HT-29 (cell line): ENCODE measurements around the gene VASN. TPM values are rescaled to one million over a fixed set of nuclear protein-coding genes. Genes with fewer than 3 reads are reported as not detected.
"Not testable (repeated sequence)": the region's sequence is repeated elsewhere in the genome, so short reads cannot be mapped to it uniquely, and the experiment has no call there.

ENCODE experiments used
- DNase-seq: peaks from one replicate; pipeline ENCODE4 v3.0.0-alpha.2; 2015; ENCODE audit warnings: low spot score
- total RNA-seq: library from RNA; depleted of rRNA; stranded (reverse); fragments of >200 nt; shearing (Covaris generic); gene quantifications from 2 replicates; pipeline ENCODE4 v1.2.3, GENCODE V29; 2014

Gene VASN
- total RNA-seq, 1 experiment from 2014 or later: 2.2 TPM

DNA sequence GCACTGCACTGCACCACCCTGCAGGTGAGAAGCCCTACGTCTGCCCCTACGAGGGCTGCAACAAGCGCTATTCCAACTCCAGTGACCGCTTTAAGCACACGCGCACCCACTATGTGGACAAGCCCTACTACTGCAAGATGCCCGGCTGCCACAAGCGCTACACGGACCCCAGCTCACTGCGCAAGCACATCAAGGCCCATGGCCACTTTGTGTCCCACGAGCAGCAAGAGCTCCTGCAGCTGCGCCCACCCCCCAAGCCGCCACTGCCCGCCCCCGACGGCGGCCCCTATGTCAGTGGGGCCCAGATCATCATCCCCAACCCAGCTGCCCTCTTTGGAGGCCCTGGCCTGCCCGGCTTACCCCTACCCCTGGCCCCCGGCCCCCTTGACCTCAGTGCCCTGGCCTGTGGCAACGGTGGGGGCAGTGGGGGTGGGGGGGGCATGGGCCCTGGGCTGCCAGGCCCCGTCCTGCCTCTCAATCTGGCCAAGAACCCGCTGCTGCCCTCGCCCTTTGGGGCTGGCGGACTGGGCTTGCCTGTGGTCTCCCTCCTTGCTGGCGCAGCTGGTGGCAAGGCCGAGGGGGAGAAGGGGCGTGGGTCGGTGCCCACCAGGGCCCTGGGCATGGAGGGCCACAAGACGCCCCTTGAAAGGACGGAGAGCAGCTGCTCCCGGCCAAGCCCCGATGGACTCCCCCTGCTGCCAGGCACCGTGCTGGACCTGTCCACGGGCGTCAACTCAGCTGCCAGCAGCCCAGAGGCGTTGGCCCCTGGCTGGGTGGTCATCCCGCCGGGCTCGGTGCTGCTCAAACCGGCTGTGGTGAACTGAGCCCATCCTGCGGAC lies 34.7 kb upstream of the VASN start:
- DNase-seq: no peak

DNA sequence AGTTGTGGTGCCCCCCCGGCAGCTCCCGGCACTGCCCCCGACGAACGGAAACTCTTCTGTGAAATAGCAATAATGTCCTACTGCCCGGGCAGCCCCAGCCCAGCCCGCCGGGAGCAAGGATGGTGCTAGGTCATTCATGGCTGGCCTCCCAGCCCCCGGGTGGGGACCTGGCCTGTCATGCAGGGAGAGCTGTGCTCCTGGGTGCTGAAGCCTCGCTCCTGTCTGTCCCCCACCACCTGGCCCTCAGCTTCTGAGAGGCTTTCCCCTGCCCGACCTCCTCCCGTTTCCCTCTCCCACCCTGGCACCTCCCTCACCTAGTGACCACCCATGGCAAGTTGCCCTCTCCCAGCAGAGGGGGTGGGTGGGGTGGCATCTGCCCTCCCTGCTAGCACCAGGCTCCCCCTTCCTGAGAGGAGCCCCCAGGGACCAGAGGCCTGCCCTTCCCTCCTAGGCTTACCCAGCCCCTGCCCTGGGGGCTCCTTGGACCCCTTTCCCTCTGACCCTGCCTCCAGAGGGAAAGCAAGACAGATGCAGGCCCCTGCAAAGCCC lies 34.0 kb upstream of the VASN start:
- no peak for DNase-seq

DNA sequence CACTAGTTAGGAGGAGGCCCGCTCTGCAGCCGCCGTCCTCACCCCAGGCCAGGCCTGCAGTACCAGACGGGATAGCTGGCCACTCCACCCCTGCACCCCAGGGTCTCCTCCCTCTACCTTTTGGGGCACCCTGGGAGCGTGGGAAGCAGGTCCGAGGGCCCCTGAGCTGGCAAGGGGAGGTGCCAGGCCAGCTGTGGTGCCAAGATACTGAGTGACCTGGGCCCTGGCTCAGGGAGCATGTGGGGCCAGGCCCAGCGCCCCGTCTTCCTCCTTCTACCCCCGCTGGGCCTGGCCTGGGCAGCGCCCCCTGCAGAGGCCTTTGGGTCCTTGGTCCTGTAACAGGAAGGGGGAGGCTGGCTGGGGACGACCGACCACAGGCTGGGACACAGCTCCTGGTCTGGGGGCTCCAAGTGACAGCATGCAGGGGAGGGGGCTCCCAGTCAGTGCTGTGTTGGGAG lies 33.5 kb upstream of the VASN start:
- DNase-seq: no peak

DNA sequence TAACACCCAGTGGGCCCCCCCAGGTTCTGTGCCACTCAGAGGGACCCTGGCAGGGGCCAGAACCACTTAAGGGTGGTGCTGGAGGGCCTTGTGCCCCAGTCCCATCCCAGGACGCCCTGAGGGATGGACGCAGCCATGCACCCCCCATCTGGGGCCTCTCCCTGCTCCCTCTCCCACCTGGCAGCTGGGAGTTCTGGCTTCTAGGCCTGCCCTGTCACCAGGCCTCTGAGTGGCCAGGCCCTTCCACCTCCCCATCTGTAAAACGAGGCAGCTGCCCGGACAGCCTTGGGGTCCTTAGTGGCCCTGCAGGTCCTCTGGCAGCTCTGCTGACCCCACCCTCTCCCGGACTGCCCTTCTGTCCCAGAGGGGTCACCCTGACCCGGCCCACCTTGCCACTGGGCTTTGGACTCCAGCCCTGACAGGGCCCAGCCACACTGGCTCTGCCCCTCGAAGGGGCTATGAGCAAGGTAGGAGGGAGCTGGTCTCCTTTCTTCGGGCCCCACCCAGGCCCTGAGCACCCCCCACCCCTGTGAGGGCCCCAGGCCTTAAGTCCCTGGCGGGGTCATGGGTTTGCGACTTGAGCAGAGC lies 32.8 kb upstream of the VASN start:
- DNase-seq: no peak

DNA sequence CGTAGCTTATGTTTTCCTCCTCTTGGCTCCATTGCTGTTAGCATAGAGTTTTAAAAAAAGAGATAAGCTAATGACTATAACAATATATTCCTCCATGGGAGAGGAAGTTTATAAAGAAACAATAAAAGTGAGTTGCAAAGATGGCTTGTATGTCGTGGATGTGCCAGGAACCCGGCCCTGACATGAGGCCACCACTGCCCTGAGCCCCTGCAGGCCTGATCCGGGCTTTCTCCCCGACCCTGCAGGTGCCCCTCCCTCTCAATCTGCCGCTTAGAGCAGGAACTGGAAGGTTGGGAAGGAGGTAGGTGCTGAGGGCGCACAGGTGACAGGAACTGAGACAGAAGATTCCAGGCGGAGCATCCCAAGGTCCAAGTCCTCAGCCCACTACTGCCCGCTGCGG lies 32.2 kb upstream of the VASN start:
- DNase-seq: no peak

DNA sequence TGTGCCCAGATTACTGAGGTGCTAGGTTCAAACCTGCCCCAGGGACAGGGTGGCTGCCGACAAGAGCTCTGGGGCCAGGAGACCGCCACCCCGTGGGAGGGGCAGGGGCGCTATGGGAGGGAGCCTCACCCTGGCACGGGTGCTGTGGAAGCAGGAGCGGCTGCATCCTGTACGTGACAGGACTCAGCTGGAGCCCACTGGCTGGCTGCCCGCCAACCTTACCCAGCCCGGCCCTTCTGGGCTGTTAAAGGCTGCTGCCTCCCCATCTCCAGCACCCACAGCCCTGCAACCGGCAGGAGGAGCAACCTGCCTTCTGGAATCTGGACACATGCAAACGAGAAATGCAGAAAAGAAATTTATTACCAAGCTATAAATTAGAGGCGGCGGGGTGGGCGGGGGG lies 31.7 kb upstream of the VASN start:
- no peak for DNase-seq

DNA sequence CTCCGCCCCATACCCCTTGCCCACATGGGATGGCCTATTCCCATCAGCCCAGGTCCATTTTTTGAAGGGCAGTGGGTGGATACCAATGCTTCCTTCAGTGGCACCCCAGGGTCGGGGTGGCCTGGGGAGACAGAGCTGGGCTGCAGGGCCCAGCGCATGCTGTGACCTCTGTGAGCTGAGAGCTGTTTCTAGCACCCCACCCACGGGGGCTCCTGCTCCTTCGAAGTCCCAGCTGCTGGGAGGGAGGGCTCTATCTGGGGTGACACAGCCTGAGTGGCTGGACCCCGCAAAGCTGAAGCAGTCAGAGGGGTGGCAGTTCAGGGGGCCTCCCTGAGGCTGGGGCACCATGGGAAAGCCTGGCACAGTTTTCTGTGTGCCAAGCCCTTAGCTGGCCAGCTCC lies 31.2 kb upstream of the VASN start:
- DNase-seq: no peak

DNA sequence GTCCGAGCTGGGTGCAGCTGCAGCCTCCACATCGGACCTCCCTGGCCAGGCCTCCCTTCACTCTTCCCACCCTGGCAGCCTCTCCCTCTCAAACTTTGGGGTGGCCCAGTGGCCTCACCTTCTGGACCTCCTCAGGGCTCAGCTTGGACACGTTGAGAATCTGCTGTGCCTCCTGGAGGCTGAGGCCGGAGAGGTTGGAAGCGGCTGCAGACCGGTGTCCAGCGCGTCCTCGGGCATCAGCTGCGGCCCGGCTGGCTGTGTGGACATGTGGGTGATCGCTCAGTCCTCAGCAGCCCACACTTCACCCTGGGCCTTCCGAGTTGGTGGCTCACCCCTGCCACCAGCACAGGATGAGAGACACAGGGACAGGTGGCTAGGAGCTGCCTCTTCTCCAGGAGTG lies 30.4 kb upstream of the VASN start:
- DNase-seq: no peak

DNA sequence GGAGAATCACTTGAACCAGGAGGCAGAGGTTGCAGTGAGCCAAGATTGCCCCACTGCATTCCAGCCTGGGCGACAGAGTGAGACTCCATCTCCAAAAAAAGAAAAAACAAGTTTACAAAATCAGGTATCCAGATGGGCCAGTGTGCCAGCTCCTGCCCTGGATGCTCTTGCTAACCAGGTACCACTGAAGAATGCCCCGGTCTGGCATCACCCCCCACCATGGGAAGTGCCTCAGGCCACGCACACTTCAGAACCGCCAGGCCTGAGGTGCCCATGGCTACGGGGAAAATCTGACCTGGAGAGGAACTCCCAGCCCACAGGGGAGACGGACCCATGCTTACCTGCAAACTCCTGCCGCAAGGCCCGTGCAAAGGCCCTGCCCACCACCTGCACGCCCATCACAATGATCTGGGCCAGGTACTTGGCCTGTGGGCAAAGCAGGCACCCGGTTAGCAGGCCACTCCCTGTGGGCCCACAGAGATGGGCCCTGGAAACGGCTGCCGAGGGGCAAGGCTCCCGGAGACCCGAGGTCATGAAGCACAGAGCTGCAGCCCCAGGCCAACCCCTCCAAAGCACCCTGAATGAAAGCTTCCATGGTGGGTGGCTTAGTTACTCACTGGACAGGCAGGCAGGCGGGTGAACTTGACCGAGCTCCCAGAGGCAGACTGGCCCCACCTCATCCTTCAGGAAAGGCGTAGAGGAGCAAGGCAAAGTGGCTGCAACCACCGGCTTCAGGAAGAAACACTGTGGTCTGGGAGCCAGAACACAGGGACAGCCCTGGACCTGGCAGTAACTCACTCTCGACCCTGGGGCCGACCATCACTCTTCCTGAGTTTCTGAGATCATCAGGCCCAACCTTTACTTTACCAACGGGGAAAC lies 28.5 kb upstream of the VASN start:
- DNase-seq: no peak

DNA sequence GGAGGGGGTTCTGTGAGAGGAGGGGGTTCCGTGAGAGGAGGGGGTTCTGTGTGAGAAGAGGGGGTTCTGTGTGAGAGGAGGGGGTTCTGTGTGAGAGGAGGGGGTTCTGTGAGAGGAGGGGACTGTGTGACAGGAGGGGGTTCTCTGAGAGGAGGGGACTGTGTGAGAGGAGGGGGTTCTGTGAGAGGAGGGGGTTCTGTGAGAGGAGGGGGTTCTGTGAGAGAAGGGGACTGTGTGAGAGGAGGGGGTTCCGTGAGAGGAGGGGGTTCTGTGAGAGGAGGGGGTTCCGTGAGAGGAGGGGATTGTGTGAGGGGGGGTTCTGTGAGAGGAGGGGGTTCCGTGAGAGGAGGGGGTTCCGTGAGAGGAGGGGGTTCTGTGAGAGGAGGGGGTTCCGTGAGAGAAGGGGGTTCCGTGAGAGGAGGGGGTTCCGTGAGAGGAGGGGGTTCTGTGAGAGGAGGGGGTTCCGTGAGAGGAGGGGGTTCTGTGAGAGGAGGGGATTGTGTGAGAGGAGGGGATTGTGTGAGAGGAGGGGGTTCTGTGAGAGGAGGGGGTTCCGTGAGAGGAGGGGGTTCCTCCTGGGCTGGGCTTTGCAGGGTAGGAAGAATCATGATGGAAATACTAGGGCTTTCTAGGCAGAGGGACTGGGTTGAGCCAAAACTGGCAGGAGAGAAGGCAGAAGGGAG lies 27.2 kb upstream of the VASN start:
- DNase-seq: not testable (repeated sequence)

DNA sequence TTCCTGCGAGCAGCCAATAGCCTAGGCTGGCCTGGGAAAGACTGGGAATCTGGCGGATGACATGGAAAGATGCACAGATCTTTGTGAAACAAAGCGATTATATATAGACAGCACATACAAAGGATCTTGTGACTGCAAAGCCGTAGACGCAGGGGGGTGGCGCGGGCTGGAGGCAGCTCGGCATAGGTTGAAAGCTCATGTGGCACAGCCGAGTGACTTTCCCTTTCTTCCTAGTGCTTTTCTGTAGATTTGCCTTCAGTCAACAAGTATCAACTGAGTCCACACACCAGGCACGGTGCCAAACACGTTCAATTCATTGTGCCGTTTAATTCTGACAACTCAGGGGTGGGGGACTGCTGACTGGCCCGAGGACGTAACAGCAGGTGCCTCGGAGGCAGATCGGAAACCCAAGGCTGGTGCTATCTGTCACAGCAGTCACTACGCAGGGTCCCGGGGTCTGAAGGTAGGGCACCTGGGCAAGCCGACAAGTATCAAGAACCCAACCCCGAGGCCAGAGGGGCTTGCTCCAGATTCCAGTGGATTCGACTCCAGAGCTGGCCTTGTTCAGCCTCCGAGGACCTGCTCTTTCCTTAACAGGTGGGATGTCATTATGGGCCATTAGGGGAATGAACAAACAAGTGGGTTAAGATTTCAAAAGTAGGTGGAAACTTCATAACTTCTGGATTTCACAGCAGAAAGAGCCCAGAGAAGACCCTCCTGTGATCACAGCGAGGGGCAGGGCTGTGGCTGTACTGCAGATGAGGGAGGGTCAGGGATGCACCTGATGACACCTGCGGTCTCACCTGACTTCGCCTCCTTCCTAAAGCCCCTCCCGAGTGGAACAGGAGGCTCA lies 26.4 kb upstream of the VASN start:
- no peak for DNase-seq

DNA sequence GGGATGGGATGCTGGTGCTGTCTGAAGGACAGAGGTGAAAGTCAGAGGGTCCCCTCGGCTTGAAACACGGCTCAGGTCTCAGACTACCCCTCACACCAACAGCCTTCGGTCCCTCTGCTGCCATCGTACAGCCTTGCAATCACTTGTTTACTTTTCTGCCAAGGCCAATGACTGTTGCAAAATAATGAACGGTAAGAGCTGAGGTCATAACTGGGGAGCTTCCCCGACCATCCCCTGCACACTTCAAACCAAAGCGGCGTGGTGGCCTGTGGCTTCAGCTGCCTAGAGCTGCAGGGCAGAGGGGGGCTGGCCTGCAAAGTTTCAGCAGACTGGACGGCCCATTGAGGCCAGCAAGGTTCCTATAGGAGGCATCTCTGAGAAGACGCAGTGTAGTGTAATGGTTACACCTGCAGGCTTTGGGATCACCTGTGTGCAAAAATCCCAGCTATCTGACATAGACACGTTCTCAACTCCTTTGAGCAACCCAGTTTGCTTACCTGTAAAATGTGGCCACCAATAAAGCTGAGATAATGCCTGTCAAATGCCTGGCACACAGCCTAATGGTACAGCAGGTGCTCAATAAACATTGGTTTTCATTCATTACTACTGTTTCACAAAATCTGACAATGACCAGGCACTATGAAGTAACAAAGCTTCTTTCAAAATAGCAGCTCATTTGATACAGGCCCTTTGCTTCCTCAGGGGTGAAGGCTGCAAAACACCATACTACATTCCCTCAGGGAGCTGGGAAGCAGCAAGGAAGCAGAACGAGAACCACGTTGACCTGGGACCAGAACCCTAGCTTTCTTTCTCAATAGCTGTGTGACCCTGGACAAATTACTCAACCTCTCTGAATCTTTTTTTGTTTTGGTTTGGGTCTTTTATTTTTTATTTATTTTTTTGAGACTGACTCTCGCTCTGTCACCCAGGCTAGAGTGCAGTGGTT lies 25.5 kb upstream of the VASN start:
- no peak for DNase-seq

DNA sequence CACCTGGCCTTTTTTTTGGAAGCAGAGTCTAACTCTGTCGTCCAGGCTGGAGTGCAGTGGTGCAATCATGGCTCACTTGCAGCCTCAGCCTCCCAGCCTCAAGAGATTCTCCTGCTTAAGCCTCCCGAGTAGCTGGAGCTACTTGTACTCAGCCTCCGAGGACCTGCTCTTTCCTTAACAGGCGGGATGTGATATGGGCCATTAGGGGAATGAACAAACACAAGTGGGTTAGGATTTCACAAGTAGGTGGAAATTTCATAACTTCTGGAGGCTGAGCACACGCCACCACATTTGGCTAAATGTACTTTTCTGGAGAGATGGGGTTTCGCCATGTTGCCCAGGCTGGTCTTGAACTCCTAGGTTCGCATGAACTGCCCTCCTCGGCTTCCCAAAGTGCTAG lies 24.6 kb upstream of the VASN start:
- no peak for DNase-seq

DNA sequence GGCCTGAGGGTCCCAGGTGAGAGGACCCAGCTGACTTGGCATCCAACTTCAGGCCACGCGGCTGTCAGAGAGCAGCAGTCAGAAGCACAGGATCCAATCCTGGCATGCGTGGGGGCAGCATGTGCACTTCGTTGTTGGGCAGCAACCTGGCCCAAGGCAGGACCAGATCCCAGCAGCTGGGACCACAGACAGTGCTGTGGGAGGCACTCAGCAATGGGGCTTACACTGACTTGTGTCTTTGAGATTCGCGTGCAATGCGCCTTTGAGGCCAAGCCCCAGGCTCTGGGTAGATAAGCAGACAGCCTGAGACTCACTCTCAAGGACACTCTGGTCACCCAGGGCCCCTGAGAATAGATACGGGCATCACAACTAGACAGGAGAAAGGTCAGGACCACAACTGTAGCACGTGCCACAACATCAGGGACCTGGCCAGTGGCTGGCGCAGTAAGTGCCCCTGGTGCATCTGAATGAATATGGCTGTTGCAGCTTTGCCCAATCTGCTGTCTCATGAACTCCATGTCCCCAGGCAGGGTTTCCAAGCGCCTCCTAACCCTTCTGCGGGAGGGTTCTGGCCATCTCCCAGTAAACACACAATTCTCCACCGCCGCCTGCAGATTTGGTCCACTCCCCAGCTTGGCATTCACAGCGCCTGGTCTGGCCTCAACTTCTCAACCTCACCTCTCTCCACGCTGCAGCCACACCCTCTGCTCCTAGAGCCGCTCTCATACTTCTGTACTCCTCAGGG lies 23.7 kb upstream of the VASN start:
- DNase-seq: no peak

DNA sequence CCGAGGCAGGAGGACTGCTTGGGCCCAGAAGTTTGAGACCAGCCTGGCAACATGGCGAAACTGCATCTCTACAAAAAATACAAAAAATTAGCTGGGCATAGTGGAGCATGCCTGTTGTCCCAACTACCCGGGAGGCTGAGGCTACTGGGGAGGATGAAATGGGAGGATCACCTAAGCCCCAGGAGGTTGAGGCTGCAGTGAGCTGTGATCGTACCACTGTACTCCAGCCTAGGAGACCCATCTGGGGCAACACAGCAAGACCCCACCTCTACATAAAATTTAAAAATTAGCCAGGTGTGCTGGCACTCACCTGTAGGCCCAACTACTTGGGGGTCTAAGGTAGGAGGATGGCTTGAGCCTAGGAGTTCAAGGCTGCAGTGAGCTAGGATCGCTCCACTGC lies 22.3 kb upstream of the VASN start:
- no peak for DNase-seq

DNA sequence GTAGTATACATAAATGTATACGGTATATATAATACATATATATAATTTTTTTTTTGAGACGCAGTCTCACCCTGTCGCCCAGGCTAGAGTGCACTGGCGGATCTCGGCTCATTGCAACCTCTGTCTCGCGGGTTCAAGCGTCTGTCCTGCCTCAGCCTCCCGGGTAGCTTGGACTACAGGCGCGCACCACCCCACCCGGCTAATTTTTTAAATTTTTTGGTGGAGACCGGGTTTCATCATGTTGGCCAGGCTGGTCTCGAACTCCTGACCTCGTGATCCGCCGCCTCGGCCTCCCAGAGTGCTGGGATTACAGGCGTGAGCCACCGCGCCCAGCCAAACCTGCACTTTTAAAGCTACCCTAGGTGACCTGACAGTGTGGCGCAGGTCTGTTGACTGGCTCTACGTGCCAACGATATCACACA lies 21.3 kb upstream of the VASN start:
- no peak for DNase-seq

DNA sequence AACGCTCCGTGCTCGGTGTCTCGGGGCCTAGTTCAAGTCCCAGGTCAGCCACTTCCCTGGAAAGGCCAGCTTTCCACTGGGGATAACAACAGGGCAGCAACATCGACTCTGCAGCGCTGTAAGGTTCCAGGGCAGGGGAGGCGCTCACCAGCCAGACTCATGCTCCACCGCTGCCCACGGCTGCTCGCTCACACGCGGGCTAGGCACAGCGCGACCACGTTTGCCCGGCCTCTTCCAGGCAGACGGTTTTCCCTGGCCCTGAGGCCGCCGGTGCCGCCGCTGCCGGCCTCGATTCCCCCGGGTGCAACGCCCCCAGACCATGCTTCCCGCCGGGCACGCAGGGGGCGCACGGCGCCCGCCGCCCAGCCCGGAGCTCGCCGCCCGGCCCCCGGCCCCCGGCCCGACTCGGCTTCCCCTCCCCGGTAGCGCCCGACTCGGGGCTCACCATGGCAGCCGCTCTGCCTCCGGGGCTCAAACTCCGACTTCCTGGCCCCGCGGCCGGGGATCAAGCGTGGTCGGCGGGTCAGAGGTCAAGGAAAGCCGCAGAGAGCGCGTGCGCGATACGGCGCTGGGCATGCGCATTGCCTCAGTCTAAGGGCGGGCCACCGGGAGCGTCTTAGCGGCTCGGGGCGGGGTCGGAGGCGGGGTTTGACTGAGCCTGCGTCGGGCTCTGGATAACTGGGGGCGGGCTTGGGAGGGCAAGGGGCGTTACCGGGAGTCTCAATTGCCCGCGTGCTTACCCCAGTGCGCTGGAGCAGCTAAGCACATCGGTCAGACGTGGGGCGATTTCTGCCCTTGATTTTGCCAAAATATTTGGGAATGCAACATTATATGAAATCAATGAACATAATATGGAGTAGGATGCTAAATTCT lies 20.6 kb upstream of the VASN start, which contains the start of gene PAM16:
TSS of gene PAM16 (minus strand) at position 535 of the 873 bp plus-strand sequence. CDS start at position 448, 87 bp downstream.
- DNase-seq: peak; percentile 97
